ENCODE measurements around the gene GPR78.

GPR78 gene

GRCh38 chr4:8560265-8561047 is 19.7 kb upstream of the GPR78 start:
- no peak for TF ChIP-seq CTCF (IDR thresholded peaks at IDR 0.05; ENCODE audit: low read depth, low read length, missing control alignments)
- no peak overlapping the region for H3K4me3 ChIP-seq (ENCODE audit: low read depth, low read length)
- no peak for DNase-seq (ENCODE audit: low read depth)

GRCh38 chr4:8564595-8564994 is 15.6 kb upstream of the GPR78 start:
- DNase-seq (ENCODE audit: low read depth), result no peak
- no peak for TF ChIP-seq CTCF (IDR thresholded peaks at IDR 0.05; ENCODE audit: low read depth, low read length, missing control alignments)
- H3K4me3 ChIP-seq (ENCODE audit: low read depth, low read length), result no peak overlapping the region

GRCh38 chr4:8568068-8568668 is 12.0 kb upstream of the GPR78 start:
- TF ChIP-seq CTCF (IDR thresholded peaks at IDR 0.05; ENCODE audit: low read depth, low read length, missing control alignments), result no peak
- H3K4me3 ChIP-seq (ENCODE audit: low read depth, low read length), result no peak overlapping the region
- DNase-seq (ENCODE audit: low read depth), result no peak

- no peak for TF ChIP-seq CTCF (IDR thresholded peaks at IDR 0.05; ENCODE audit: low read depth, low read length, missing control alignments)
- no peak overlapping the region for H3K4me3 ChIP-seq (ENCODE audit: low read depth, low read length)
- DNase-seq (ENCODE audit: low read depth), result no peak
Observed at GRCh38 chr4:8570201-8570600, 10.0 kb upstream of the GPR78 start.

GRCh38 chr4:8571702-8572685 is 8.2 kb upstream of the GPR78 start:
- no peak for DNase-seq (ENCODE audit: low read depth)
- H3K4me3 ChIP-seq (ENCODE audit: low read depth, low read length), result no peak overlapping the region
- no peak for TF ChIP-seq CTCF (IDR thresholded peaks at IDR 0.05; ENCODE audit: low read depth, low read length, missing control alignments)

GRCh38 chr4:8573266-8573665 is 6.9 kb upstream of the GPR78 start:
- no peak for DNase-seq (ENCODE audit: low read depth)
- H3K4me3 ChIP-seq (ENCODE audit: low read depth, low read length), result no peak overlapping the region
- TF ChIP-seq CTCF (IDR thresholded peaks at IDR 0.05; ENCODE audit: low read depth, low read length, missing control alignments), result no peak

Measured in GM12864 (cell line).